Measurements from ENCODE around the gene SLIT3. TPM values are rescaled to one million over a fixed set of nuclear protein-coding genes. Genes with fewer than 3 reads are reported as not detected.

SLIT3 gene
- total RNA-seq, 1 donor from 2014 or later = 70.0 TPM

DNA sequence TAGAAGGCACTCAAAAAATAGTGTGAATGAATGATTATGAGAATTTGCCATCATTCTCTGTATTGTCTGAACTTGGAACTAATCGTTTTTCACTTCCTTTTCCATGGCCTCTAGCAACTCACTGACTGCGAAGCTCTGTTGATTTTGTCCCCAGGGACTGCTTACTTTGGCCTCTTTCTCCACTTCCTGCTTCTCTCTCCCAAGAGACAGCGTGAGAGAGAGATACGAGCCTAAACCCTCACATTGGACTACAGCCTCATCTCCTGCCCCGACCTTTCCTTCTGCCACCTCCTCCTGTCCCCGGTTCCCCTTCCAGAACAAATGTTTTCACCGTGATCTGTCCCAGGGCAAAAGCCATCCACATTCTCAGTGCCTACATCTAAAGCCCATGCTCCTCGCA lies 421.0 kb downstream of the SLIT3 start:
- DNase-seq (no peak), ATAC-seq (peak; percentile 34)
- Histone ChIP-seq H3K36me3 (no peaks in the 10 kb centered on the region), H3K27ac (peak overlapping the region; percentile 26), H3K27me3 (no peaks in the 10 kb centered on the region), H3K4me1 (no peaks in the 10 kb centered on the region), H3K4me3 (no peak overlapping the region), H3K9me3 (no peaks in the 10 kb centered on the region)
- TF ChIP-seq, protein P1, sequence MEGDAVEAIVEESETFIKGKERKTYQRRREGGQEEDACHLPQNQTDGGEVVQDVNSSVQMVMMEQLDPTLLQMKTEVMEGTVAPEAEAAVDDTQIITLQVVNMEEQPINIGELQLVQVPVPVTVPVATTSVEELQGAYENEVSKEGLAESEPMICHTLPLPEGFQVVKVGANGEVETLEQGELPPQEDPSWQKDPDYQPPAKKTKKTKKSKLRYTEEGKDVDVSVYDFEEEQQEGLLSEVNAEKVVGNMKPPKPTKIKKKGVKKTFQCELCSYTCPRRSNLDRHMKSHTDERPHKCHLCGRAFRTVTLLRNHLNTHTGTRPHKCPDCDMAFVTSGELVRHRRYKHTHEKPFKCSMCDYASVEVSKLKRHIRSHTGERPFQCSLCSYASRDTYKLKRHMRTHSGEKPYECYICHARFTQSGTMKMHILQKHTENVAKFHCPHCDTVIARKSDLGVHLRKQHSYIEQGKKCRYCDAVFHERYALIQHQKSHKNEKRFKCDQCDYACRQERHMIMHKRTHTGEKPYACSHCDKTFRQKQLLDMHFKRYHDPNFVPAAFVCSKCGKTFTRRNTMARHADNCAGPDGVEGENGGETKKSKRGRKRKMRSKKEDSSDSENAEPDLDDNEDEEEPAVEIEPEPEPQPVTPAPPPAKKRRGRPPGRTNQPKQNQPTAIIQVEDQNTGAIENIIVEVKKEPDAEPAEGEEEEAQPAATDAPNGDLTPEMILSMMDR (IDR thresholded peaks at IDR 0.05) = no peak
- intact Hi-C loops (cut with DNase I) = no loop called here

DNA sequence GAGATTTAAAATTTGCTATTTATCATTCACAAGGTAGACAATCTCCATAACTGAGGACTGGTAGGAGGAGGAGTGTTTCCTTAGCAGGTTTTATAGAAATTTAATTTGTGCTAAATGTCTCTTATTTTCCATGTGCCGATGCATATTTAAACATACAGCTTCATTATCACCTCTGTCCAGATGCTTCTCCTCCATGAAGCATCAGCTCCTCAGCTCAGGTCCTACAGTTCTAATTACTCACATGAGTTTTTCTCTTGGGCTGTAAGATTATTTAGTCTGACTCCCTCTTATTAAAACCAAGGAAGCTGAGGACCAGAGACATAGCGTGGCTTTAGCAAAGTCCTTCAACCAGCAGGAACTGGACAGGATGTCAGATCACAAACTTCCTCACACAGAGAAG lies 421.6 kb downstream of the SLIT3 start:
- intact Hi-C loops (cut with DNase I) = no loop called here
- Histone ChIP-seq H3K9me3 (no peaks in the 10 kb centered on the region), H3K27ac (peak overlapping the region; percentile 26), H3K27me3 (no peaks in the 10 kb centered on the region), H3K4me3 (no peak overlapping the region), H3K4me1 (no peaks in the 10 kb centered on the region), H3K36me3 (no peaks in the 10 kb centered on the region)
- TF ChIP-seq, protein P1 (IDR thresholded peaks at IDR 0.05) = no peak
- ATAC-seq = no peak
- no peak for DNase-seq

DNA sequence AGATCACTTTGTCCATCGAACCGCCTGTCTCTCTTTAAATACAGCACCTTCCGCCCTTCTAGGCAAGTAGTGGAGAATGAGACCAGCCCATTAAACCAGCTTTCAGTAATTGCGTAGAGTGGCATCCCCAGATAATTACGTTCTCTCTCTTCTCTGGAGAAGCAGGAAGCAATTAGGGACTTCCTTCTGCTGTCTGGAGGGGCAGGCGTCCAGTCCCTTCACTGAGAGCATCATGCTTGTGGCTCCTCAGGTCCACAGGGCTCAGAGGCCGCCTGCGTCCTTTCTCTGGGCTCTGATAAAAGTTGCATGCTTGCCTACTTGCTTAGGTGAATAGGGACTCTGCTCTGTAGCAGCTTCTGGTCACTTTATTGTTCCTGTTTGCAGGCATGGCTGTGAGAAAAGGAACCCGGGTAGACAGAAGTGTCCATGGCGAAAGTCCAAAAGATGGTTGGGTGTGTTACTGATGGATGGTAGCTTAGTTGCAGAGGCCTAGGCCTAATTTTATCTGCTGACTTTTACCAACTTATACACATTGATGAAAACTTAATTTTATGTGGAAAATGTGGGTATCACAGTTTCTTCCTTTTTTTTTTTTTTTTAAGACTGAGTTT lies 422.7 kb downstream of the SLIT3 start:
- DNase-seq (no peak), ATAC-seq (no peak)
- Histone ChIP-seq H3K36me3 (no peaks in the 10 kb centered on the region), H3K4me1 (no peaks in the 10 kb centered on the region), H3K9me3 (no peaks in the 10 kb centered on the region), H3K27ac (no peak overlapping the region), H3K27me3 (no peaks in the 10 kb centered on the region), H3K4me3 (no peak overlapping the region)
- intact Hi-C loops (cut with DNase I) = no loop called here
- TF ChIP-seq, protein P1 (IDR thresholded peaks at IDR 0.05) = no peak

DNA sequence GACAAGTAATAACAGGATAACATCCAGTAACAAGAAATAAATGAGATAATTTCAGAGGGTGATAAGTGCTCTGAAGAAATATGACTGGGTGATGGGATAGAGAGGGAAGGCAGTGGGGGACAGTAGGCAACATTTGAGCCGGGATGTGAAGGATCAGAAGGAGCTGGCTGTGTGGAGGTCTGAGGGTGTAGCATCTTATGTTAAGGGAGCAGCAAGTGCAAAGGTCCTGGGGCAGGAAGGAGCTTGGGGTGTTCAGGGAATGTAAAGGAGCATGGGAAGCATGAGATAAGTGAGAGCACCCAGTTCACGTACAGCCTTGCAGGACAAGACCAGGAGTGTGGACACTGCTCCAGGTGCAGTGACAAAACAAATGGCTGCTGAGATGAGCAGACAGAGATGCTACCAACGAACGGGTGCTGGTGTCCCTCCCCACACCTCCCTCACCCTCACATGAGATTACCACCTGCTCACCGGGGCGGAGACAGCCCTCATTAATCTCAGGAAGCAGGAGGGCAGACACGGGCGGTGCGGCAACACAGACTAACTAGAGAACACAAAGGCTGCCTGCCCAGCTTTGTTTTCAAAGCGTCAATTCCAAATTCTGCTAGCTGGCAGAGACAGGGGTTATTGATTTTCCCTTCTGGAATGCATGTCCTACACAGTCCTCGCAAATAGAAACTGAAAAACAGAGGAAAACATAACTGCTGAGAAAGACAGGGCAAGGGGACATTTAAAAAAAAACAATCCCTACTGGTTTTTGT lies 423.6 kb downstream of the SLIT3 start:
- Histone ChIP-seq H3K9me3 (no peaks in the 10 kb centered on the region), H3K4me1 (no peaks in the 10 kb centered on the region), H3K4me3 (no peak overlapping the region), H3K27ac (no peak overlapping the region), H3K27me3 (no peaks in the 10 kb centered on the region), H3K36me3 (no peaks in the 10 kb centered on the region)
- no peak for ATAC-seq
- DNase-seq = no peak
- TF ChIP-seq, protein P1 (IDR thresholded peaks at IDR 0.05) = no peak
- intact Hi-C loops (cut with DNase I) = no loop called here

DNA sequence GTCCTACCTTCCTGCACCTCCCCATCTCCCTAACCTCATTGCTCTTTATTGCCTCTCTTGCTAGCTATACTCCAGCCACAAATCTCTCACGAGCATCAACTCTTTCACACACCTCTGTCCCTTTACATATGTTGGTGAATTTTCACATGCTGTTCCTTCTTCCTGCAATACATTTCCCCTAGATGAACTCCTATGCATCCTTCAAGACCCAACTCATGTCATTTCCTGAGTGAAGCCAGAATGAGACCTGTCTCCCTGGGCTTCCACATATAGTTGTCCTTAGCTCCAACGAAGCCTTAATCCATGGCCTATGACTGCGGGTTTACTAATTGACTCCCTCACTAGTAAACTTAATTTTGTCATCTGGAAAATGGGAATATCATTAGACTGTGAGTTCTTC lies 424.5 kb downstream of the SLIT3 start:
- H3K4me1 ChIP-seq = no peaks in the 10 kb centered on the region
- intact Hi-C loops (cut with DNase I) = no loop called here
- DNase-seq (no peak), ATAC-seq (no peak)
- no peak overlapping the region for H3K27ac ChIP-seq
- H3K9me3 ChIP-seq = no peaks in the 10 kb centered on the region
- H3K27me3 ChIP-seq = no peaks in the 10 kb centered on the region
- TF ChIP-seq, protein P1 (IDR thresholded peaks at IDR 0.05) = no peak
- H3K36me3 ChIP-seq = no peaks in the 10 kb centered on the region
- H3K4me3 ChIP-seq = no peak overlapping the region

All from upper lobe of right lung (tissue), 1 donor.